ENCODE data around the gene FNIP2. TPM values are rescaled to one million over a fixed set of nuclear protein-coding genes. Genes with fewer than 3 reads are reported as not detected.

The FNIP2 gene
- polyA plus RNA-seq, 1 experiment: 14.8 TPM

GRCh38 chr4:158938220-158939044, 169.6 kb downstream of the FNIP2 start:
- H3K4me3 ChIP-seq (ENCODE audit: low read depth, low read length): no peak overlapping the region
- ChIA-PET CTCF (interaction anchor here (0.6 kb wide), 1 partner anchor 307 kb away, joined by 3 read pairs; no protein-coding TSS in a partner anchor), POLR2A (no interaction called here)
- no peaks in the 10 kb centered on the region for H3K36me3 ChIP-seq (ENCODE audit: control insufficient read depth, insufficient read depth, low read length)
- no peak for DNase-seq (ENCODE audit: low read depth)
- no peak for TF ChIP-seq CTCF (IDR thresholded peaks at IDR 0.05; ENCODE audit: insufficient read depth, low read depth, low read length)
- H3K27me3 ChIP-seq (ENCODE audit: control insufficient read depth, insufficient read depth, low read length): no peaks in the 10 kb centered on the region

- POLR2A ChIA-PET: no interaction called here
- TF ChIP-seq CTCF (IDR thresholded peaks at IDR 0.05; ENCODE audit: insufficient read depth, low read depth, low read length): no peak
- H3K27me3 ChIP-seq (ENCODE audit: control insufficient read depth, insufficient read depth, low read length): no peaks in the 10 kb centered on the region
- H3K36me3 ChIP-seq (ENCODE audit: control insufficient read depth, insufficient read depth, low read length): no peaks in the 10 kb centered on the region
- H3K4me3 ChIP-seq (ENCODE audit: low read depth, low read length): no peak overlapping the region
- CTCF ChIA-PET: no interaction called here
- no peak for DNase-seq (ENCODE audit: low read depth)
These were observed 171.4 kb downstream of the FNIP2 start for GRCh38 chr4:158940271-158940670.

GRCh38 chr4:158941321-158941720, 172.5 kb downstream of the FNIP2 start:
- H3K4me3 ChIP-seq (ENCODE audit: low read depth, low read length): no peak overlapping the region
- no peaks in the 10 kb centered on the region for H3K27me3 ChIP-seq (ENCODE audit: control insufficient read depth, insufficient read depth, low read length)
- POLR2A ChIA-PET: no interaction called here
- CTCF ChIA-PET: interaction anchor here (1.1 kb wide), 1 partner anchor 30 kb away, joined by 3 read pairs; no protein-coding TSS in a partner anchor
- DNase-seq (ENCODE audit: low read depth): no peak
- no peak for TF ChIP-seq CTCF (IDR thresholded peaks at IDR 0.05; ENCODE audit: insufficient read depth, low read depth, low read length)
- H3K36me3 ChIP-seq (ENCODE audit: control insufficient read depth, insufficient read depth, low read length): no peaks in the 10 kb centered on the region

GRCh38 chr4:158941895-158942294, 173.1 kb downstream of the FNIP2 start:
- no peak for TF ChIP-seq CTCF (IDR thresholded peaks at IDR 0.05; ENCODE audit: insufficient read depth, low read depth, low read length)
- no peaks in the 10 kb centered on the region for H3K27me3 ChIP-seq (ENCODE audit: control insufficient read depth, insufficient read depth, low read length)
- H3K4me3 ChIP-seq (ENCODE audit: low read depth, low read length): no peak overlapping the region
- ChIA-PET CTCF (interaction anchor here (0.9 to 1.0 kb wide), 2 partner anchors 13 to 21 kb away, joined by 3 to 4 read pairs; no protein-coding TSS in a partner anchor), POLR2A (no interaction called here)
- no peaks in the 10 kb centered on the region for H3K36me3 ChIP-seq (ENCODE audit: control insufficient read depth, insufficient read depth, low read length)
- DNase-seq (ENCODE audit: low read depth): no peak

- ChIA-PET CTCF (no interaction called here), POLR2A (no interaction called here)
- DNase-seq (ENCODE audit: low read depth): no peak
- no peak overlapping the region for H3K4me3 ChIP-seq (ENCODE audit: low read depth, low read length)
- H3K27me3 ChIP-seq (ENCODE audit: control insufficient read depth, insufficient read depth, low read length): no peaks in the 10 kb centered on the region
- no peaks in the 10 kb centered on the region for H3K36me3 ChIP-seq (ENCODE audit: control insufficient read depth, insufficient read depth, low read length)
- TF ChIP-seq CTCF (IDR thresholded peaks at IDR 0.05; ENCODE audit: insufficient read depth, low read depth, low read length): no peak
These were observed 176.8 kb downstream of the FNIP2 start for GRCh38 chr4:158945529-158946108.
